GM21825 (cell line): ENCODE data around the gene NOL9.
"Not testable (repeated sequence)": the region's sequence is repeated elsewhere in the genome, so short reads cannot be mapped to it uniquely, and the experiment has no call there.

Experiments
- ATAC-seq: cut with Tn5 transposase; IDR thresholded peaks from one replicate; pipeline ENCODE4 v1.9.1; 2021; ENCODE audit warnings: mild to moderate bottlenecking, moderate library complexity; ENCODE audit not compliant: unreplicated experiment

NOL9 gene

GRCh38 chr1:6574818-6575217 lies 20.5 kb upstream of the NOL9 start:
- ATAC-seq = no peak

- ATAC-seq = no peak
These were observed 19.8 kb upstream of the NOL9 start for GRCh38 chr1:6574025-6574620.

- ATAC-seq = no peak
These were observed 18.5 kb upstream of the NOL9 start for GRCh38 chr1:6572653-6573383.

GRCh38 chr1:6570987-6571386 lies 16.7 kb upstream of the NOL9 start:
- no peak for ATAC-seq

GRCh38 chr1:6570100-6570499 lies 15.8 kb upstream of the NOL9 start:
- ATAC-seq = no peak

- no peak for ATAC-seq
These were observed 14.7 kb upstream of the NOL9 start for GRCh38 chr1:6569033-6569432.

GRCh38 chr1:6560267-6560666 lies 6.0 kb upstream of the NOL9 start:
- ATAC-seq = no peak

- not testable (repeated sequence) for ATAC-seq
These were observed 4.8 kb upstream of the NOL9 start for GRCh38 chr1:6559161-6559560.

GRCh38 chr1:6557597-6557996 lies 3.3 kb upstream of the NOL9 start:
- no peak for ATAC-seq

- ATAC-seq = no peak
These were observed 830 bp upstream of the NOL9 start, which contains the start of gene TAS1R1 for GRCh38 chr1:6554907-6555778. TSS of gene TAS1R1 (plus strand) at chr1:6555307. CDS start at chr1:6555374, 67 bp downstream.

- no peak for ATAC-seq
These were observed 7.0 kb downstream of the NOL9 start for GRCh38 chr1:6547301-6547700.

- ATAC-seq = no peak
These were observed 8.0 kb downstream of the NOL9 start for GRCh38 chr1:6546326-6546725.

- ATAC-seq = no peak
These were observed 8.8 kb downstream of the NOL9 start for GRCh38 chr1:6545276-6546112.

GRCh38 chr1:6544831-6545230 lies 9.5 kb downstream of the NOL9 start:
- ATAC-seq = no peak

GRCh38 chr1:6538956-6539355 lies 15.4 kb downstream of the NOL9 start:
- no peak for ATAC-seq

- no peak for ATAC-seq
These were observed 18.0 kb downstream of the NOL9 start for GRCh38 chr1:6536291-6536690.

GRCh38 chr1:6535214-6535613 lies 19.1 kb downstream of the NOL9 start:
- ATAC-seq = no peak

- no peak for ATAC-seq
These were observed 20.0 kb downstream of the NOL9 start for GRCh38 chr1:6534248-6534822.

- no peak for ATAC-seq
These were observed 22.3 kb downstream of the NOL9 start for GRCh38 chr1:6531996-6532395.

- no peak for ATAC-seq
These were observed 23.7 kb downstream of the NOL9 start for GRCh38 chr1:6530504-6531160.
